Adrenal gland (tissue), 12 donors: ENCODE measurements around the gene CHD3. TPM values are rescaled to one million over a fixed set of nuclear protein-coding genes. Genes with fewer than 3 reads are reported as not detected.

Source experiments
- DNase-seq, 7 donors: peaks; one replicate each; pipeline ENCODE4 v3.0.0-alpha.2; 2019 to 2020
- H3K27ac ChIP-seq, 5 donors: fragments of 200-600 bp; sonication (generic) in 4 of 5; 1 replicate in 3 of 5; 2 replicates in 2 of 5; pipeline versions ENCODE4 v1.5.1 to v1.8.0; 2016 to 2020; ENCODE audit warnings: mild to moderate bottlenecking in 1 of 5
- H3K27me3 ChIP-seq: fragments of 200-600 bp; 2 replicates; pipeline ENCODE4 v1.8.0; 2021
- H3K36me3 ChIP-seq, 2 donors: fragments of 200-600 bp; replicated peaks in 1 of 2; 1 replicate in 1 of 2; 2 replicates in 1 of 2; pipeline versions ENCODE4 v1.5.1 to v1.8.0; 2018 to 2022
- H3K4me1 ChIP-seq, 2 donors: fragments of 200-600 bp; replicated peaks in 1 of 2; 1 replicate in 1 of 2; 2 replicates in 1 of 2; pipeline versions ENCODE4 v1.5.1 to v1.8.0; 2018 to 2021
- H3K4me3 ChIP-seq, 4 donors: fragments of 200-600 bp; sonication (generic) in 3 of 4; one replicate each; pipeline ENCODE4 v1.5.1; 2016 to 2018
- H3K9me3 ChIP-seq, 3 donors: fragments of 200-600 bp; sonication (generic) in 1 of 3; replicated peaks in 1 of 3; 1 replicate in 2 of 3; 2 replicates in 1 of 3; pipeline versions ENCODE4 v1.5.1 to v1.8.0; 2016 to 2021
- POLR2A ChIP-seq, 2 donors: fragments of 450-650 bp; IDR thresholded peaks; one replicate each; pipeline ENCODE4 v1.6.1; 2017; ENCODE audit warnings: antibody characterized with exemption in 2 of 2, mild to moderate bottlenecking in 2 of 2, moderate library complexity in 1 of 2
- WGBS, 4 donors: extraction: QIAGEN DNeasy Blood & Tissue Kit in 2 of 4; methylation state at CpG; one replicate each; pipeline versions ENCODE4 v1.1.5 to v1.1.7; 2013 to 2017; 5-methylcytosine and 5-hydroxymethylcytosine counted together
- intact Hi-C, 2 donors: fragments of 100-400 bp; cut with DNase I; formaldehyde crosslinking; loops; one replicate each; pipeline versions ENCODE4 v1.14.1 to v1.15.0; 2022 to 2023
- polyA plus RNA-seq, 3 donors: library from polyadenylated mRNA; stranded (reverse); fragments of 200-250 nt in 2 of 3; fragments of 350-450 nt in 1 of 3; fragmentation: Illumina TruSeq in 1 of 3; extraction: RNeasy Lipid Tissue Mini Kit (QIAGEN cat#74804) in 1 of 3; gene quantifications; one replicate each; pipeline ENCODE4 v1.2.3, GENCODE V29; 2013 to 2014
- total RNA-seq, 9 donors: library from RNA; depleted of rRNA in 4 of 9; stranded (reverse); fragments of >200 nt in 4 of 9; fragments of 120-200 nt in 1 of 9; fragmentation: NEBNext Ultra II Directional in 1 of 9; extraction: Animal tissue kit (Norgen Biotek cat#: 25700) in 1 of 9; gene quantifications; one replicate each; pipeline versions ENCODE4 v1.1.0 to v1.2.4, GENCODE V29; 2013 to 2023
- TF ChIP-seq, protein P1 (sequence below), 6 experiments: fragments of 450-650 bp in 4 of 6; fragments of 200-600 bp in 2 of 6; sonication (generic) in 1 of 6; IDR thresholded peaks; 1 replicate in 5 of 6; 2 replicates in 1 of 6; pipeline versions ENCODE4 v1.5.1 to v1.8.0; 2016 to 2021; ENCODE audit warnings: antibody characterized with exemption in 6 of 6, mild to moderate bottlenecking in 2 of 6, moderate library complexity in 1 of 6
- donor health status: healthy with polysubstance abuse.
- donor health status: Bipolar disorder and iron deficiency.
- donor health status: DM: yes; HTN: yes; CAD: no.
- donor health status: DM: no; HTN: no; CAD: no.
- donor health status: DM: no; HTN: no; CAD: no.
- donor health status: DM: yes; HTN: yes; CAD: no.

Gene CHD3
- total and polyA plus RNA-seq, 12 donors, result 43.8 to 326 (median 91.5) TPM

DNA sequence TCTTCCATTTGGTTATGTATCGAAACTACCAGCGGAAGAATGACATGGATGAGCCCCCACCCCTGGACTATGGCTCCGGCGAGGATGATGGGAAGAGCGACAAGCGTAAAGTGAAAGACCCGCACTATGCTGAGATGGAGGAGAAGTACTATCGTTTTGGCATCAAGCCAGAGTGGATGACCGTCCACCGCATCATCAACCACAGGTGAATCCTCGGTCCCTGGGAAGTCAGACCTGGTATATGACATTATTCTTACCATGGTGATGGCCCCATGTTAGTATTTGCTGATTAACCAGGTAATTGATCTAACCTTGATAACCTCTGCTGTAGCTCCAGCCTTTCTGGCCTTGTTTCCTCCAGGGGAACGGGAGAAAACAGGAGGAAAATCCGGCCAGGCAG is 8.5 kb downstream of the CHD3 start:
- peaks cover 0 to 88% of the 10 kb centered on the region in 2 donors for H3K36me3 ChIP-seq
- peak in 4 of 7 donors; percentile 7 to 50 (median 20) for DNase-seq
- H3K9me3 ChIP-seq, result no peaks in the 10 kb centered on the region
- intact Hi-C loops, result loop anchor here in 1 of 2 donors (5.0 kb wide), 1 partner anchor 35 kb away; no protein-coding TSS in a partner anchor
- H3K27me3 ChIP-seq, result no peaks in the 10 kb centered on the region
- TF ChIP-seq, protein P1, sequence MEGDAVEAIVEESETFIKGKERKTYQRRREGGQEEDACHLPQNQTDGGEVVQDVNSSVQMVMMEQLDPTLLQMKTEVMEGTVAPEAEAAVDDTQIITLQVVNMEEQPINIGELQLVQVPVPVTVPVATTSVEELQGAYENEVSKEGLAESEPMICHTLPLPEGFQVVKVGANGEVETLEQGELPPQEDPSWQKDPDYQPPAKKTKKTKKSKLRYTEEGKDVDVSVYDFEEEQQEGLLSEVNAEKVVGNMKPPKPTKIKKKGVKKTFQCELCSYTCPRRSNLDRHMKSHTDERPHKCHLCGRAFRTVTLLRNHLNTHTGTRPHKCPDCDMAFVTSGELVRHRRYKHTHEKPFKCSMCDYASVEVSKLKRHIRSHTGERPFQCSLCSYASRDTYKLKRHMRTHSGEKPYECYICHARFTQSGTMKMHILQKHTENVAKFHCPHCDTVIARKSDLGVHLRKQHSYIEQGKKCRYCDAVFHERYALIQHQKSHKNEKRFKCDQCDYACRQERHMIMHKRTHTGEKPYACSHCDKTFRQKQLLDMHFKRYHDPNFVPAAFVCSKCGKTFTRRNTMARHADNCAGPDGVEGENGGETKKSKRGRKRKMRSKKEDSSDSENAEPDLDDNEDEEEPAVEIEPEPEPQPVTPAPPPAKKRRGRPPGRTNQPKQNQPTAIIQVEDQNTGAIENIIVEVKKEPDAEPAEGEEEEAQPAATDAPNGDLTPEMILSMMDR (IDR thresholded peaks at IDR 0.05), result no peak
- TF ChIP-seq POLR2A (IDR thresholded peaks at IDR 0.05), result no peak
- H3K27ac ChIP-seq, result no peak overlapping the region
- H3K4me3 ChIP-seq, result no peak overlapping the region
- no peaks in the 10 kb centered on the region for H3K4me1 ChIP-seq
- WGBS, 4 donors, result 80 to 84% (median 82%) methylated on average over 13 of the region's 13 CpGs

DNA sequence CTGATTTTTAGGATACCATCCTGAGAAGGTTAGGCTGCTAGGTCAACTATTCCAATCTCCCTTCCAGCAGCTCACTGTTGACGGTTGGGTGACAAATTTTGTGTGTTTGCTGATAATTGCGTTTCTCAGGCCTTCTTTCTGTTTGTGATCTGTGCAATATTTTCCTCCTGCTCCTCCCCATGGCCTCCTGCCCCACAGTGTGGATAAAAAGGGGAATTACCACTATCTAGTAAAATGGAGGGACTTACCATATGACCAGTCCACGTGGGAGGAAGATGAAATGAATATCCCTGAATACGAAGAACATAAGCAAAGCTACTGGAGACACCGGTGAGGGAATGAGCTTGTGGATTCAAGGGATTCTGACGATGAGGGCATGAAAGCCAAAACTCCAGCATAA is 9.2 kb downstream of the CHD3 start:
- Histone ChIP-seq H3K4me3 (no peak overlapping the region), H3K27ac (peak overlapping the region in 1 of 5 donors; percentile 21), H3K9me3 (no peaks in the 10 kb centered on the region), H3K36me3 (peaks cover 0 to 94% of the 10 kb centered on the region in 2 donors), H3K27me3 (no peaks in the 10 kb centered on the region), H3K4me1 (no peaks in the 10 kb centered on the region)
- WGBS, 4 donors, result 30 to 35% (median 33%) methylated on average over 6 of the region's 6 CpGs
- intact Hi-C loops, result loop anchor here in 1 of 2 donors (5.0 kb wide), 1 partner anchor 35 kb away; no protein-coding TSS in a partner anchor
- TF ChIP-seq POLR2A (IDR thresholded peaks at IDR 0.05), result no peak
- TF ChIP-seq, protein P1 (IDR thresholded peaks at IDR 0.05), result peak; percentile 37 to 94 (median 76)
- DNase-seq, result peak in 6 of 7 donors; percentile 16 to 69 (median 54)

DNA sequence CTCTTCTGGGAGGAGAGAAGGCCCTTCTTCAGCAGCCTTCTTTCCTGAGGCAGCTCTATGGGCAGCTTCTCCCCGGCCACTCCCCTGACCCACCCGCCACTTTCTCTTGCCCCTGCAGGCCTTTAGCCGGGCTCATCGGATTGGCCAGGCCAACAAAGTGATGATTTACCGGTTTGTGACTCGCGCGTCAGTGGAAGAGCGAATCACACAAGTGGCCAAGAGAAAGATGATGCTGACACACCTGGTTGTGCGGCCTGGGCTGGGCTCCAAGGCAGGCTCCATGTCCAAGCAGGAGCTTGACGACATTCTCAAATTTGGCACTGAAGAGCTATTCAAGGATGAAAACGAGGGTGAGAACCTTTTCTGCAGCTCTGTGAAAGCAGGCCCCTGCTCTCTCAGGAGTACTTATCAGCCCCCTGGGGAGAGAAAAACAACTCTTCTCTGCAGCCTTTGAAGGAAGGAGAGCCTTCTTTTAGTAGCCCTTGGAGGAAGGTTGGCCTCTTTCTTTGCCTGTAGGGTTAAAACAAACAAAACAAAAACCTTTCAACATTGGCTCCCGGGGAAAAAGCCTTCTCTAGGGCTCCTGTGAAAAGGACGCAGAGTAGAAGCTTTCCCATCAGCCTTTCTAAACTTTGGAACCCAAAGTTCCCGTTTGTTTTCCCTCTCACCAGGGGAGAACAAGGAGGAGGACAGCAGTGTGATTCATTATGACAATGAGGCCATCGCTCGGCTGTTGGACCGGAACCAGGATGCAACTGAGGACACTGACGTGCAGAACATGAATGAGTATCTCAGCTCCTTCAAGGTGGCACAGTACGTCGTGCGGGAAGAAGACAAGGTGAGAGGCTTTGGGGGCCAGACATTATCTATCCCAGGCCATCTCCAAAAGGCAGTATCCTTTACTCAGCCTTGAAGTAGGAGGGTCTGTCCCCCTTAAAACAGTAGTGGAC is 14.8 kb downstream of the CHD3 start:
- Histone ChIP-seq H3K4me3 (no peak overlapping the region), H3K36me3 (peaks cover 0 to 100% of the 10 kb centered on the region in 2 donors), H3K27me3 (no peaks in the 10 kb centered on the region), H3K4me1 (no peaks in the 10 kb centered on the region), H3K9me3 (no peaks in the 10 kb centered on the region), H3K27ac (peak overlapping the region in 1 of 5 donors; percentile 38)
- intact Hi-C loops, result no loop called here
- 63 to 65% (median 64%) methylated on average over 17 to 22 of the region's 22 CpGs for WGBS, 4 donors
- DNase-seq, result peak in 5 of 7 donors; percentile 56 to 73 (median 72)
- TF ChIP-seq, protein P1 (IDR thresholded peaks at IDR 0.05), result no peak
- no peak for TF ChIP-seq POLR2A (IDR thresholded peaks at IDR 0.05)

DNA sequence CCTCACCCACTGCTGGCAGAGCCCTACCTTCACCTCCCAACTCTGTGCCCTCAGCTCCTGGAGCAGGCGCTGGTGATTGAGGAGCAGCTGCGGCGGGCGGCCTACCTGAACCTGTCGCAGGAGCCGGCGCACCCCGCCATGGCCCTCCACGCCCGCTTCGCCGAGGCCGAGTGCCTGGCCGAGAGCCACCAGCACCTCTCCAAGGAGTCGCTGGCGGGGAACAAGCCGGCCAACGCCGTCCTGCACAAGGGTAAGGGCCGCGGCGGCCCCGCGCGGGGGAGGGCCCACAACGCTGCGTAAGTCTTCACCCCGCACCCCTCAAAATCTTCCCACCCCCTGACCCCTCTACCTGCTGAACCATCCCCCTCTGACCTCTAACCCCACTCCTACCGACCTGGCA is 20.5 kb downstream of the CHD3 start:
- Histone ChIP-seq H3K27ac (no peak overlapping the region), H3K27me3 (no peaks in the 10 kb centered on the region), H3K9me3 (no peaks in the 10 kb centered on the region), H3K4me3 (no peak overlapping the region), H3K4me1 (peaks cover 0 to 1% of the 10 kb centered on the region in 2 donors), H3K36me3 (peaks cover 0 to 81% of the 10 kb centered on the region in 2 donors)
- intact Hi-C loops, result no loop called here
- WGBS, 4 donors, result 90 to 92% (median 92%) methylated on average over 11 to 29 of the region's 29 CpGs
- TF ChIP-seq POLR2A (IDR thresholded peaks at IDR 0.05), result no peak
- TF ChIP-seq, protein P1 (IDR thresholded peaks at IDR 0.05), result no peak
- no peak for DNase-seq
